AML-193 (cell line): Measurements from ENCODE around the gene TREML4.

Source experiments
- DNase-seq, 2 experiments: peaks; one replicate each; lab custom pipeline; 2025; lab: John Stamatoyannopoulos, UW

The TREML4 gene

DNA sequence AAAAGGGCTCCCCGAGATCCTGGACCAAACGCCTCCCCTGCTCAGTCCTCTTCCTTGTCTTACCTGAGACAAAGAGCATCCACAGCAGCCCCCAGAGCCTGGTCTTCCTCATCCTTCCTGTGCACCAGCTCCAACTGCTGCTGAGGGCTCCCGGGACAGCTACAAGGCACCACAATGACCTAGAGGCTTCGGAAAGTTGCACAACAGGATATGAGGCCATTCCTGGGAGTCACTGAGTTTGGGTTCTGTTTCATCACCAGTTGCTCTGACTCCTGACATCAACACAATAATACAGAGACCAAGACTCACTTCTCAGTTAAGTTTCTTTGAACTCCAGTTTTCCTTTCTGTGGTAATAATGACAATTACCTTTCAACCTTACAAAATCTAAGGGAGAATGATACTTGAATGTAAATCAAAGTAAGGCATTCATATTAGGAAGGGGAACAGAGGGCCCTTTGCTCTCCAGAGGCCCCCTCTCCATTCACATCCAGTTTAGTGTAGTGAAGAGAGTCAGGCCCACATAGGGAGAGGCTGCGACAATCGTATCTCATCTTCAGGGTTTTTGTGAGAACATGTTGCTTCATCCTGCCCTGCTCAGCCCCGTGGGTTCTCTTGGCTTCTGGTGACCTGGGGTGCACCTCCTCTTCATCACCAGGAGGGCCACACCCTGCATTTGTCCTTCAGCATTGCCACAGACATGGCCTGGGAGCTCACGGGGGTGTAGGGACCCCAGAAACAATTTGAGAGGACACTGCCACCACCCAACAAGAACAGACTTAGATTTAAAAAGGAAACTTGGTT, 58.6 kb downstream of the TREML4 start, which contains the start of gene TREM1:
Gene TREM1 (minus strand): TSS at position 139 of the 803 bp plus-strand sequence. CDS start 27 bp downstream, at position 112.
- peak; percentile 99 to 100 for DNase-seq

- DNase-seq, result no peak
These were observed 60.0 kb downstream of the TREML4 start for GRCh38 chr6:41288030-41288753.
